K562 (cell line): ENCODE measurements around the gene ORAI3. TPM values are rescaled to one million over a fixed set of nuclear protein-coding genes. Genes with fewer than 3 reads are reported as not detected.
A peak's percentile ranks its signal among the peaks of the same experiment; 100 is the strongest.

ENCODE experiments used
- GATAD2A ChIP-seq: fragments of 450-650 bp; IDR thresholded peaks from 2 replicates; pipeline ENCODE4 v1.6.1; 2017
- HLTF ChIP-seq: fragments of 450-650 bp; IDR thresholded peaks from 2 replicates; pipeline ENCODE4 v1.6.1; 2016
- LEF1 ChIP-seq: fragments of 450-650 bp; IDR thresholded peaks from 2 replicates; pipeline ENCODE4 v1.6.1; 2016; ENCODE audit warnings: mild to moderate bottlenecking
- MEF2A ChIP-seq: IDR thresholded peaks from 2 replicates; pipeline ENCODE4 v1.6.1; 2011; ENCODE audit warnings: low read depth, mild to moderate bottlenecking, low read length, moderate library complexity; ENCODE audit not compliant: control insufficient read depth
- MTA3 ChIP-seq: fragments of 450-650 bp; formaldehyde crosslinking; IDR thresholded peaks from 2 replicates; pipeline ENCODE4 v1.6.1; 2017; ENCODE audit warnings: mild to moderate bottlenecking, borderline replicate concordance
- NR2C1 ChIP-seq, 2 experiments: fragments of 450-650 bp; IDR thresholded peaks; 2 replicates each; pipeline ENCODE4 v1.6.1; 2017; ENCODE audit warnings: mild to moderate bottlenecking in 2 of 2, antibody characterized with exemption in 1 of 2, inconsistent platforms in 1 of 2, missing compliant biosample characterization in 1 of 2, missing genetic modification characterization in 1 of 2
- RAD21 ChIP-seq, 2 experiments: fragments of 250-450 bp in 1 of 2; fragments of 450-650 bp in 1 of 2; sonication (Bioruptor Pico) in 1 of 2; formaldehyde crosslinking in 1 of 2; IDR thresholded peaks in 1 of 2; conservative IDR thresholded peaks in 1 of 2; 2 replicates each; pipeline versions ENCODE4 v1.4.0 to v1.8.0; 2020 to 2022; ENCODE audit warnings: mild to moderate bottlenecking in 2 of 2, moderate library complexity in 1 of 2
- RBM22 ChIP-seq: fragments of 200-400 bp; formaldehyde crosslinking; IDR thresholded peaks from 2 replicates; pipeline ENCODE4 v1.6.1; 2018; ENCODE audit warnings: low read length, low read depth; ENCODE audit not compliant: poor library complexity, severe bottlenecking
- RBM39 ChIP-seq: fragments of 200-400 bp; formaldehyde crosslinking; optimal IDR thresholded peaks from 2 replicates; pipeline ENCODE3; 2018; ENCODE audit warnings: low read depth, low read length
- SIX5 ChIP-seq, 2 experiments: IDR thresholded peaks; 2 replicates each; pipeline ENCODE4 v1.6.1; 2011; ENCODE audit warnings: low read length in 2 of 2, borderline replicate concordance in 1 of 2, low read depth in 1 of 2, mild to moderate bottlenecking in 1 of 2, moderate library complexity in 1 of 2; ENCODE audit not compliant: insufficient read depth in 1 of 2
- STAT5B ChIP-seq: fragments of 250-450 bp; sonication (Bioruptor Pico); IDR thresholded peaks from 2 replicates; pipeline ENCODE4 v1.8.0; 2021; ENCODE audit warnings: mild to moderate bottlenecking, inconsistent platforms
- TARDBP ChIP-seq: fragments of 450-650 bp; IDR thresholded peaks from 2 replicates; pipeline ENCODE4 v1.6.1; 2016
- ZNF134 ChIP-seq: fragments of 250-450 bp; sonication (Bioruptor Pico); conservative IDR thresholded peaks from 2 replicates; pipeline ENCODE4 v1.4.0; 2020
- ZNF311 ChIP-seq: fragments of 250-450 bp; sonication (Bioruptor Pico); IDR thresholded peaks from 2 replicates; pipeline ENCODE4 v1.4.0; 2020; ENCODE audit warnings: mild to moderate bottlenecking, moderate library complexity
- ZNF507 ChIP-seq: conservative IDR thresholded peaks from 2 replicates; pipeline ENCODE4 v1.6.1; 2017; ENCODE audit warnings: missing genetic modification characterization, missing compliant biosample characterization
- polyA plus RNA-seq, 8 experiments: library from polyadenylated mRNA; depleted of rRNA in 4 of 8; stranded (reverse) in 5 of 8; unstranded in 3 of 8; fragments of >200 nt; fragmentation: Nextera tagmentation in 2 of 8; fragmentation: Illumina TruSeq in 1 of 8; extraction: Ambion mirVana in 2 of 8; extraction: Trizol in 1 of 8; gene quantifications; 2 replicates each; pipeline versions ENCODE4 v1.2.1 to v1.2.3, GENCODE V29; 2011 to 2014; ENCODE audit warnings: inconsistent platforms in 1 of 8, missing spikeins in 1 of 8
- total RNA-seq, 7 experiments: library from RNA; depleted of rRNA in 6 of 7; stranded (reverse); fragments of >200 nt in 6 of 7; fragmentation: Illumina TruSeq in 2 of 7; extraction: Trizol in 2 of 7; gene quantifications; 2 replicates each; pipeline versions ENCODE4 v1.2.1 to v1.2.3, GENCODE V29; 2011 to 2021; ENCODE audit warnings: low replicate concordance in 1 of 7
- TF ChIP-seq, protein P1 (sequence below): fragments of 450-650 bp; IDR thresholded peaks from 2 replicates; pipeline ENCODE4 v1.6.1; 2016; ENCODE audit warnings: borderline replicate concordance
- TF ChIP-seq, protein P2 (sequence below): fragments of 250-450 bp; sonication (Bioruptor Pico); IDR thresholded peaks from 2 replicates; pipeline ENCODE4 v1.5.0; 2020; ENCODE audit warnings: mild to moderate bottlenecking
- TF ChIP-seq, protein P3 (sequence below): fragments of 450-650 bp; formaldehyde crosslinking; IDR thresholded peaks from 2 replicates; pipeline ENCODE4 v1.4.0; 2020; ENCODE audit warnings: mild to moderate bottlenecking, mixed read lengths
- TF ChIP-seq, protein P4 (sequence below): conservative IDR thresholded peaks from 2 replicates; pipeline ENCODE4 v1.6.1; 2011; ENCODE audit warnings: low read depth, mild to moderate bottlenecking, low read length; ENCODE audit not compliant: control insufficient read depth
- TF ChIP-seq, protein P5 (sequence below): fragments of 250-450 bp; sonication (Bioruptor Pico); IDR thresholded peaks from 2 replicates; pipeline ENCODE4 v1.8.0; 2022; ENCODE audit warnings: inconsistent platforms, mild to moderate bottlenecking, moderate library complexity, borderline replicate concordance

The ORAI3 gene
- total and polyA plus RNA-seq, 9 of the 15 experiments (the other 6 are each of a cell fraction or from before 2014, with no cell fraction given), result 4.9 to 23.3 (median 14.1) TPM

DNA sequence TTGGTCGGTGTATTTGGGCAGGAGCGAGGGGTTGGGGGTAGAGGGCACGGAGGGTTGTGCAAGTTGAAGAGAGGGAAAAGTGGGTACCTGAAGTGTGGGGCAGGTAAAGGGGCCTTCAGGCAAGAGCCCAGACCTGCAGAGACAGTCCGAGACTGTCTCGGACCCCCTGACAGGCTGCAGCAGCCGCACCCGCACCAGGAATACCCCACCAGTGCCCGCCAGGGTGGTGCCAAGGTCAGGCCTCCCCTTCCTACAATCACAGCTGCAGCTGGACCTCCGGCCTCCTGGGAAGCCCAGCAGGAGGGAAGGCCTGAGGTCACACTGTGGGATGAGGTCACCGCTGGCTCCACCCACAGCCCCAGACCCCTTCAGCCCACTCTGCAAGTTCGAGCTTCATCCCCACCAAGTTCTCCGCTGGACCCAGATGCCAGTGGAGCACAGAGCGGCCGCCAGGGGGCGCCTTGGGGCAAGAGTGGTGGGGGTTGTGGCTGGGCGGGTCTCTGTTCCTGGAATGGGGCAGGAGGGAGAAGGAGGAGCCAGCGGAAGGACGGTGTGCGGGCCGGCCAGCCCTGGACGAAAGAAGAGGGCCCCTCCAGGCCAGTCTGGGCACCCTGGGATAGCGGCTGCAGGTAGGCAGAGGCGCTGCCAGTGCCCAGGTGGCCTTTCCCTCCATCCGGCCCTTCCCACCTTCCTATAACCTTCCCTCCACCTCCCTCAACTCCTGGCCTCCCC, 36.0 kb downstream of the ORAI3 start, which contains the start of gene HSD3B7 (continued):
- TF ChIP-seq, protein P1, sequence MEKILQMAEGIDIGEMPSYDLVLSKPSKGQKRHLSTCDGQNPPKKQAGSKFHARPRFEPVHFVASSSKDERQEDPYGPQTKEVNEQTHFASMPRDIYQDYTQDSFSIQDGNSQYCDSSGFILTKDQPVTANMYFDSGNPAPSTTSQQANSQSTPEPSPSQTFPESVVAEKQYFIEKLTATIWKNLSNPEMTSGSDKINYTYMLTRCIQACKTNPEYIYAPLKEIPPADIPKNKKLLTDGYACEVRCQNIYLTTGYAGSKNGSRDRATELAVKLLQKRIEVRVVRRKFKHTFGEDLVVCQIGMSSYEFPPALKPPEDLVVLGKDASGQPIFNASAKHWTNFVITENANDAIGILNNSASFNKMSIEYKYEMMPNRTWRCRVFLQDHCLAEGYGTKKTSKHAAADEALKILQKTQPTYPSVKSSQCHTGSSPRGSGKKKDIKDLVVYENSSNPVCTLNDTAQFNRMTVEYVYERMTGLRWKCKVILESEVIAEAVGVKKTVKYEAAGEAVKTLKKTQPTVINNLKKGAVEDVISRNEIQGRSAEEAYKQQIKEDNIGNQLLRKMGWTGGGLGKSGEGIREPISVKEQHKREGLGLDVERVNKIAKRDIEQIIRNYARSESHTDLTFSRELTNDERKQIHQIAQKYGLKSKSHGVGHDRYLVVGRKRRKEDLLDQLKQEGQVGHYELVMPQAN, result no peak
- TF ChIP-seq RBM22 (peak; percentile 77), GATAD2A (no peak), SIX5 (IDR thresholded peaks at IDR 0.05; ENCODE audit: borderline replicate concordance in 1 of 2, insufficient read depth in 1 of 2, low read depth in 1 of 2, low read length in 2 of 2) (no peak), TARDBP (no peak), RBM39 (no peak), ZNF507 (tag) (no peak), ZNF134 (CRISPR knock-in tag) (no peak), STAT5B (CRISPR knock-in tag) (no peak), HLTF (0 out of 2 replicates have a peak, but pooled peaks have one; percentile 56), LEF1 (no peak), MTA3 (peak; percentile 51; the same call in 1 of the 2 replicates), ZNF311 (CRISPR knock-in tag) (no peak), MEF2A (0 out of 2 replicates have a peak, but pooled peaks have one; percentile 12), NR2C1 (IDR thresholded peaks at IDR 0.05) (no peak), NR2C1 (tag; IDR thresholded peaks at IDR 0.05) (no peak), RAD21 (CRISPR knock-in tag; conservative IDR thresholded peaks at IDR 0.05 in 1 of 2, IDR thresholded peaks at IDR 0.05 in 1 of 2) (peak; percentile 91 to 92)
- TF ChIP-seq, protein P2, sequence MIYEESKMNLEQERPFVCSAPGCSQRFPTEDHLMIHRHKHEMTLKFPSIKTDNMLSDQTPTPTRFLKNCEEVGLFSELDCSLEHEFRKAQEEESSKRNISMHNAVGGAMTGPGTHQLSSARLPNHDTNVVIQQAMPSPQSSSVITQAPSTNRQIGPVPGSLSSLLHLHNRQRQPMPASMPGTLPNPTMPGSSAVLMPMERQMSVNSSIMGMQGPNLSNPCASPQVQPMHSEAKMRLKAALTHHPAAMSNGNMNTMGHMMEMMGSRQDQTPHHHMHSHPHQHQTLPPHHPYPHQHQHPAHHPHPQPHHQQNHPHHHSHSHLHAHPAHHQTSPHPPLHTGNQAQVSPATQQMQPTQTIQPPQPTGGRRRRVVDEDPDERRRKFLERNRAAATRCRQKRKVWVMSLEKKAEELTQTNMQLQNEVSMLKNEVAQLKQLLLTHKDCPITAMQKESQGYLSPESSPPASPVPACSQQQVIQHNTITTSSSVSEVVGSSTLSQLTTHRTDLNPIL, result no peak
- TF ChIP-seq, protein P3, sequence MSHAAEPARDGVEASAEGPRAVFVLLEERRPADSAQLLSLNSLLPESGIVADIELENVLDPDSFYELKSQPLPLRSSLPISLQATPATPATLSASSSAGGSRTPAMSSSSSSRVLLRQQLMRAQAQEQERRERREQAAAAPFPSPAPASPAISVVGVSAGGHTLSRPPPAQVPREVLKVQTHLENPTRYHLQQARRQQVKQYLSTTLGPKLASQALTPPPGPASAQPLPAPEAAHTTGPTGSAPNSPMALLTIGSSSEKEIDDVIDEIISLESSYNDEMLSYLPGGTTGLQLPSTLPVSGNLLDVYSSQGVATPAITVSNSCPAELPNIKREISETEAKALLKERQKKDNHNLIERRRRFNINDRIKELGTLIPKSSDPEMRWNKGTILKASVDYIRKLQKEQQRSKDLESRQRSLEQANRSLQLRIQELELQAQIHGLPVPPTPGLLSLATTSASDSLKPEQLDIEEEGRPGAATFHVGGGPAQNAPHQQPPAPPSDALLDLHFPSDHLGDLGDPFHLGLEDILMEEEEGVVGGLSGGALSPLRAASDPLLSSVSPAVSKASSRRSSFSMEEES (CRISPR knock-in tag), result no peak
- TF ChIP-seq, protein P4, sequence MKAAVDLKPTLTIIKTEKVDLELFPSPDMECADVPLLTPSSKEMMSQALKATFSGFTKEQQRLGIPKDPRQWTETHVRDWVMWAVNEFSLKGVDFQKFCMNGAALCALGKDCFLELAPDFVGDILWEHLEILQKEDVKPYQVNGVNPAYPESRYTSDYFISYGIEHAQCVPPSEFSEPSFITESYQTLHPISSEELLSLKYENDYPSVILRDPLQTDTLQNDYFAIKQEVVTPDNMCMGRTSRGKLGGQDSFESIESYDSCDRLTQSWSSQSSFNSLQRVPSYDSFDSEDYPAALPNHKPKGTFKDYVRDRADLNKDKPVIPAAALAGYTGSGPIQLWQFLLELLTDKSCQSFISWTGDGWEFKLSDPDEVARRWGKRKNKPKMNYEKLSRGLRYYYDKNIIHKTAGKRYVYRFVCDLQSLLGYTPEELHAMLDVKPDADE, result no peak
- TF ChIP-seq, protein P5, sequence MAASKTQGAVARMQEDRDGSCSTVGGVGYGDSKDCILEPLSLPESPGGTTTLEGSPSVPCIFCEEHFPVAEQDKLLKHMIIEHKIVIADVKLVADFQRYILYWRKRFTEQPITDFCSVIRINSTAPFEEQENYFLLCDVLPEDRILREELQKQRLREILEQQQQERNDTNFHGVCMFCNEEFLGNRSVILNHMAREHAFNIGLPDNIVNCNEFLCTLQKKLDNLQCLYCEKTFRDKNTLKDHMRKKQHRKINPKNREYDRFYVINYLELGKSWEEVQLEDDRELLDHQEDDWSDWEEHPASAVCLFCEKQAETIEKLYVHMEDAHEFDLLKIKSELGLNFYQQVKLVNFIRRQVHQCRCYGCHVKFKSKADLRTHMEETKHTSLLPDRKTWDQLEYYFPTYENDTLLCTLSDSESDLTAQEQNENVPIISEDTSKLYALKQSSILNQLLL (CRISPR knock-in tag), result no peak
